Muscle of leg (tissue), 11 donors: ENCODE data around the gene B3GNT3. TPM values are rescaled to one million over a fixed set of nuclear protein-coding genes. Genes with fewer than 3 reads are reported as not detected.

Experiments
- DNase-seq: peaks from one replicate; pipeline ENCODE4 v3.0.0; 2013
- H3K27ac ChIP-seq: one replicate; pipeline ENCODE4 v1.5.1; 2013; ENCODE audit warnings: mild to moderate bottlenecking, low read length, control low read depth
- H3K27me3 ChIP-seq: one replicate; pipeline ENCODE4 v1.6.1; 2013; ENCODE audit warnings: low read length; ENCODE audit not compliant: control insufficient read depth, insufficient read depth
- H3K36me3 ChIP-seq: one replicate; pipeline ENCODE4 v1.6.1; 2013; ENCODE audit warnings: low read length; ENCODE audit not compliant: control insufficient read depth, insufficient read depth
- H3K4me1 ChIP-seq: one replicate; pipeline ENCODE4 v1.6.1; 2013; ENCODE audit warnings: low read length; ENCODE audit not compliant: control insufficient read depth, insufficient read depth
- H3K4me3 ChIP-seq: one replicate; pipeline ENCODE4 v1.5.1; 2013; ENCODE audit warnings: low read length, control low read depth
- H3K9me3 ChIP-seq: replicated peaks from 2 replicates; pipeline ENCODE4 v1.6.1; 2013; ENCODE audit warnings: low read depth, low read length; ENCODE audit not compliant: control insufficient read depth
- WGBS: methylation state at CpG from one replicate; pipeline ENCODE4 v1.1.5; 2013; ENCODE audit warnings: missing lambda C conversion rate; ENCODE audit not compliant: insufficient coverage; 5-methylcytosine and 5-hydroxymethylcytosine counted together
- polyA plus RNA-seq, 8 donors: library from polyadenylated mRNA; unstranded; fragments of 120-200 nt; gene quantifications; one replicate each; pipeline versions ENCODE4 v1.2.1 to v1.2.3, GENCODE V29; 2013; ENCODE audit warnings: inconsistent platforms in 1 of 8, low replicate concordance in 1 of 8; ENCODE audit not compliant: insufficient read length in 8 of 8, insufficient read depth in 1 of 8
- total RNA-seq: library from RNA; stranded (reverse); fragments of 120-200 nt; gene quantifications from one replicate; pipeline ENCODE4 v1.2.4, GENCODE V29; 2013

The B3GNT3 gene
- total and polyA plus RNA-seq, 9 donors: 0.04 to 3.5 (median 0.38) TPM; not detected in 3

DNA sequence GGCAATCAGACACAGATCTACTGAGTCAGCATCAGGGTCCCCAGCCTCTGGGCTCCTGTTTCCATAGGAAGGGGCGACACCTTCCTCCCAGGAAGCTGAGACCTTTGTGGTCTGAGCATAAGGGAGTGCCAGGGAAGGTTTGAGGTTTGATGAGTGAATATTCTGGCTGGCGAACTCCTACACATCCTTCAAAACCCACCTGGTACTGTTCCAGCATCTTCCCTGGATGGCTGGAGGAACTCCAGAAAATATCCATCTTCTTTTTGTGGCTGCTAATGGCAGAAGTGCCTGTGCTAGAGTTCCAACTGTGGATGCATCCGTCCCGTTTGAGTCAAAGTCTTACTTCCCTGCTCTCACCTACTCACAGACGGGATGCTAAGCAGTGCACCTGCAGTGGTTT is 17.2 kb downstream of the B3GNT3 start:
- H3K4me1 ChIP-seq: no peaks in the 10 kb centered on the region
- peaks cover 7% of the 10 kb centered on the region for H3K27me3 ChIP-seq
- peaks cover 2% of the 10 kb centered on the region for H3K9me3 ChIP-seq
- H3K27ac ChIP-seq: no peak overlapping the region
- no peak overlapping the region for H3K4me3 ChIP-seq
- H3K36me3 ChIP-seq: no peaks in the 10 kb centered on the region
- no peak for DNase-seq
- WGBS: 20% methylated on average over 3 of the region's 5 CpGs

DNA sequence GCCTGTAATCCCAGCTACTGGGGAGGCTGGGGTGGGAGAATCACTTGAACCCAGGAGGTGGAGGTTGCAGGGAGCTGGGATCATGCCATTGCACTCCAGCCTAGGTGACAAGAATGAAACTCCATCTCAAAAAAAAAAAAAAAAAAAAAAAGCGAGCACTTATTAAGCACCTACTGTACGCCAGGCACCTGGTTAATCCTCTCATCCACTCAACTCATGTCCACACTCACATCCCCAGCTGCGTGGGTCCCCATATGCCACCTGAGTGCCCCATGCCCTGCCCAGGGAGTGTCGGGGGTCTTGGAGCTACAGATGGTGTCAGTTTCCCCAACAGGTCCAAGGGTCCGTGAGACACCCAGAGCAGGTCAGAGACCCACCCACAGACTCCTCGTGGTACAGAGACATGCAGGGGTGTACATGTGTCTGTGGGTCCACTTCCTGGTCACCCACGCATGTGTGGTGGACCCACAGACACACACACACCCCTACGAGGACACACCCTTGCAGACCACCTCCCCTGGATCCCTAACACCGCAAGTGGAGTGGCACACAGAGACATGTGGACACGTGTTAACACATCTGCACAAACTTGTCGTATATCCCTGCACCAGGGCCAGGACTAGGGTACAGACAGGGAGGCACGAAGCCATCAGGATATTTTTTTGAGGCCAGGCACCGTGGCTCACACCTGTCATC is 22.9 kb downstream of the B3GNT3 start:
- WGBS: 74% methylated on average over 10 of the region's 13 CpGs
- peaks cover 2% of the 10 kb centered on the region for H3K27me3 ChIP-seq

DNA sequence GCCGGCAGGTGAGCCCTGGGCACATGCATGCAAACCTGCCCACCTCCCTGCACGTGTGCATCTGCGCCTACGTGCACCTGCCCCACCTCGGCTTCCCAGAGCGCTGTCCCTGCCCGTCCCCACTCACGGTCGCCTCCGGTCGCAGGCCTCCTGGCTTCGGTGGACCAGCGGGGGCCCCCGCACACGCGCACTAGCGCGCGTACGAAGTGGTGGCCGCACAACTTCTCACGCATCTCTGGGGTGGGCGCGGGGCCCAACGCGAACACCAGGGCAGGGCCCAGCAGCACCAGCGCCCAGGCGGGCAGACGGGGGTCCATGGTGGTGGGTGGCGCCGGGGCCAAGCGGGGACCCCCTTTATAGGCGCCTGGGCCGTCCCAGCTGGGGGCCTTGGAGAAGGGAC is 26.3 kb downstream of the B3GNT3 start, which contains the start of gene INSL3:
INSL3 (minus strand) TSS at position 330 of the 400 bp plus-strand sequence; CDS start at position 317, 13 bp downstream.
- Histone ChIP-seq H3K9me3 (no peaks in the 10 kb centered on the region), H3K4me1 (no peaks in the 10 kb centered on the region), H3K4me3 (no peak within 1 kb of the TSS), H3K36me3 (no peaks in the 10 kb centered on the region), H3K27ac (no peak within 1 kb of the TSS), H3K27me3 (peaks cover under 1% of the 10 kb centered on the region)
- 58% methylated on average over 33 of the region's 34 CpGs for WGBS
- DNase-seq: no peak

More for the DNA sequence above, 22.9 kb downstream of the B3GNT3 start:
- Histone ChIP-seq H3K4me1 (no peaks in the 10 kb centered on the region), H3K36me3 (no peaks in the 10 kb centered on the region), H3K4me3 (no peak overlapping the region), H3K27ac (no peak overlapping the region), H3K9me3 (no peaks in the 10 kb centered on the region)
- no peak for DNase-seq

DNA sequence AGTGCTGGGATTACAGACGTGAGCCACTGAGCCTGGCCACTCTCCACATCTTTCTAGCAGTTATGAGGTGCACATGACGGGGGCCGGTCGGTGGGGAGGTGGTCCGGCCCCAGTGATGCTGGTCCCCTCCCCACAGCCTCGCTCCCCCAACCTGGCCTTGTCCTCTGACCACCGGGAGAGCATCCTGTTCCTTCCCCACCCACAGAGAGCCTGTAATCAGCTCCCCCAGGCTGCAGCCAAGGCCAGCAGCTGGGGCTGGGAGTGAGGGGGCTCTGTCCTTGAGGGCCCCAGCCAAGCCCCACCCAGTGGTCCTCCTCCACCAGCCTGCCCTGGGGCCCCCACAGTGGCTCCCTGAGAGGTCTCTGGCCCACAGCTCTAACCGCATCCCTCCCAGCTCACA is 29.4 kb downstream of the B3GNT3 start:
- no peak overlapping the region for H3K27ac ChIP-seq
- H3K36me3 ChIP-seq: no peaks in the 10 kb centered on the region
- DNase-seq: no peak
- no peak overlapping the region for H3K4me3 ChIP-seq
- H3K4me1 ChIP-seq: no peaks in the 10 kb centered on the region
- H3K9me3 ChIP-seq: no peaks in the 10 kb centered on the region
- H3K27me3 ChIP-seq: no peaks in the 10 kb centered on the region
- WGBS: 23% methylated on average over 5 of the region's 8 CpGs

DNA sequence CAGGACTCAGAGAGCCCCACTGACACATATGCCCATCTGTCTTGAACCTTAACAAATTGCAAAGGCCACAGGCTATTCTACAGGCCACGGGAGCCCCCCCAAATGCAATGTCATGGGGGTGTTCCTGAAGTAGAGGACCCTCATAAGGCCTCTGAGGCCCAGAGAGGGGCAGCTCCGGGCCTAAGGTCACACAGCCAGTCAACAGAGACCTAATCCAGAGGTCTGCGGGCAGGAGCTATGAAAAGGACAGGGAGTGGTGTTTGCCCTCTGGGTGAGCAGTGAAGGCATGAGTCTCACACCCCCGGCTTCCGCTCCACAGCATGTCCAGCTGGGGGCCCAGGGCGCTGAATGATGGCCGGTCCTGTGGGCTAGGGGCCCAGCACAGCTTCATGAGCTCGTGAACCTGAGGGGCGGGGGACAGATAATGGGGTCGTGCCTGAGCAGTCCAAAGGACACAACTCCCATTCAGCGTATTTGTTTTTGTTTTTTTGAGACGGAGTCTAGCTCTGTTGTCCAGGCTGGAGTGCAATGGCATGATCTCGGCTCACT is 31.6 kb downstream of the B3GNT3 start:
- Histone ChIP-seq H3K4me3 (no peak overlapping the region), H3K4me1 (peaks cover 6% of the 10 kb centered on the region), H3K27me3 (peaks cover 16% of the 10 kb centered on the region), H3K9me3 (no peaks in the 10 kb centered on the region), H3K27ac (no peak overlapping the region), H3K36me3 (no peaks in the 10 kb centered on the region)
- 90% methylated on average over 12 of the region's 13 CpGs for WGBS
- no peak for DNase-seq

- WGBS: 14% methylated on average over 23 of the region's 29 CpGs
- Histone ChIP-seq H3K27ac (no peak overlapping the region), H3K27me3 (peaks cover 24% of the 10 kb centered on the region), H3K9me3 (no peaks in the 10 kb centered on the region), H3K4me1 (peaks cover 6% of the 10 kb centered on the region), H3K4me3 (peak overlapping the region; percentile 8), H3K36me3 (no peaks in the 10 kb centered on the region)
- DNase-seq: peak; percentile 40
Measured at GRCh38 chr19:17829855-17830566, 35.1 kb downstream of the B3GNT3 start.

- H3K4me1 ChIP-seq: peaks cover 6% of the 10 kb centered on the region
- peak; percentile 65 for DNase-seq
- H3K27ac ChIP-seq: no peak overlapping the region
- peak overlapping the region; percentile 8 for H3K4me3 ChIP-seq
- H3K36me3 ChIP-seq: no peaks in the 10 kb centered on the region
- WGBS: 13% methylated on average over 41 of the region's 50 CpGs
- peaks cover 24% of the 10 kb centered on the region for H3K27me3 ChIP-seq
- H3K9me3 ChIP-seq: no peaks in the 10 kb centered on the region
Measured at GRCh38 chr19:17830567-17831418, 35.9 kb downstream of the B3GNT3 start.

DNA sequence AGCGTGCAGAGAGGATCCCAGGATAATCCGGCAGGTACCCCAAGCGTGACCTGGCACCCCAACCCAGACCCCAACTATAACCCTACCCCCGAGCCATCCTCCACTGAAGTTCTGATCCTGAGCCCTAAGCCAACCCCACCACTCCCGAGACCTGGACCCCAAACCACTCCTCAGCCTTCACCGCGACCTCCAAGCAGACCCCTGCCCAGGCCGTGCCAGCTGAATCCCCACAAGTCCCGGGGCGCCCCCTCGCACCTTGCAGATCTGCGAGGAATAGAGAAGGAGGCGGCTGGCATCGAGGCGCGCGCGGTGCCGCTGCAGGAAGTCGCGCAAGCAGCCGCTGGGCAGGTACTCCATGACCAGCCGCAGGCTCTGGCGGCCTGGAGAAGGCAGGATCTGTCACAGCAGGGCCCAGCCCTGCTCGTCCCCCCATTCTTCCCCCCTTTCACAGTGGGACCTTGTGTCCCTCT is 36.5 kb downstream of the B3GNT3 start:
- no peaks in the 10 kb centered on the region for H3K9me3 ChIP-seq
- peaks cover 24% of the 10 kb centered on the region for H3K27me3 ChIP-seq
- WGBS: 39% methylated on average over 16 of the region's 25 CpGs
- no peak for DNase-seq
- no peak overlapping the region for H3K4me3 ChIP-seq
- H3K36me3 ChIP-seq: no peaks in the 10 kb centered on the region
- H3K4me1 ChIP-seq: peaks cover 6% of the 10 kb centered on the region
- H3K27ac ChIP-seq: no peak overlapping the region

GRCh38 chr19:17832443-17833208 is 37.7 kb downstream of the B3GNT3 start:
- no peaks in the 10 kb centered on the region for H3K9me3 ChIP-seq
- no peak overlapping the region for H3K27ac ChIP-seq
- H3K4me1 ChIP-seq: peaks cover 6% of the 10 kb centered on the region
- no peak overlapping the region for H3K4me3 ChIP-seq
- peaks cover 24% of the 10 kb centered on the region for H3K27me3 ChIP-seq
- no peak for DNase-seq
- H3K36me3 ChIP-seq: no peaks in the 10 kb centered on the region
- 88% methylated on average over 13 of the region's 17 CpGs for WGBS
